Breast epithelium (tissue), 3 donors: ENCODE measurements around the gene FBXO47.

Experiments used
- POLR2A ChIP-seq: fragments of 450-650 bp; IDR thresholded peaks from one replicate; pipeline ENCODE4 v1.6.1; 2016; ENCODE audit warnings: antibody characterized with exemption, mild to moderate bottlenecking, moderate library complexity
- POLR2AphosphoS5 ChIP-seq, 3 donors: sonication (generic); formaldehyde crosslinking; IDR thresholded peaks; one replicate each; pipeline ENCODE4 v1.6.1; 2017; ENCODE audit warnings: antibody characterized with exemption in 3 of 3
- TF ChIP-seq, protein P1 (sequence below), 3 donors: fragments of 450-650 bp; IDR thresholded peaks; one replicate each; pipeline ENCODE4 v1.5.1; 2016 to 2017; ENCODE audit warnings: antibody characterized with exemption in 3 of 3, mild to moderate bottlenecking in 3 of 3, moderate library complexity in 3 of 3

- TF ChIP-seq, protein P1, sequence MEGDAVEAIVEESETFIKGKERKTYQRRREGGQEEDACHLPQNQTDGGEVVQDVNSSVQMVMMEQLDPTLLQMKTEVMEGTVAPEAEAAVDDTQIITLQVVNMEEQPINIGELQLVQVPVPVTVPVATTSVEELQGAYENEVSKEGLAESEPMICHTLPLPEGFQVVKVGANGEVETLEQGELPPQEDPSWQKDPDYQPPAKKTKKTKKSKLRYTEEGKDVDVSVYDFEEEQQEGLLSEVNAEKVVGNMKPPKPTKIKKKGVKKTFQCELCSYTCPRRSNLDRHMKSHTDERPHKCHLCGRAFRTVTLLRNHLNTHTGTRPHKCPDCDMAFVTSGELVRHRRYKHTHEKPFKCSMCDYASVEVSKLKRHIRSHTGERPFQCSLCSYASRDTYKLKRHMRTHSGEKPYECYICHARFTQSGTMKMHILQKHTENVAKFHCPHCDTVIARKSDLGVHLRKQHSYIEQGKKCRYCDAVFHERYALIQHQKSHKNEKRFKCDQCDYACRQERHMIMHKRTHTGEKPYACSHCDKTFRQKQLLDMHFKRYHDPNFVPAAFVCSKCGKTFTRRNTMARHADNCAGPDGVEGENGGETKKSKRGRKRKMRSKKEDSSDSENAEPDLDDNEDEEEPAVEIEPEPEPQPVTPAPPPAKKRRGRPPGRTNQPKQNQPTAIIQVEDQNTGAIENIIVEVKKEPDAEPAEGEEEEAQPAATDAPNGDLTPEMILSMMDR (IDR thresholded peaks at IDR 0.05) = no peak
- TF ChIP-seq POLR2A (no peak), POLR2AphosphoS5 (IDR thresholded peaks at IDR 0.05) (no peak)
Measured at GRCh38 chr17:38940404-38940803, 26.8 kb downstream of the FBXO47 start.
